Measurements from ENCODE around the gene NANOS3. TPM values are rescaled to one million over a fixed set of nuclear protein-coding genes. Genes with fewer than 3 reads are reported as not detected.
A peak's percentile ranks its signal among the peaks of the same experiment; 100 is the strongest.

NANOS3 gene
- total and polyA plus RNA-seq, 9 of the 15 experiments (the other 6 are each of a cell fraction or from before 2014, with no cell fraction given) = not detected

GRCh38 chr19:13864046-13864666 lies 12.8 kb upstream of the NANOS3 start (continued):
- TF ChIP-seq SLC30A9 (CRISPR knock-in tag; IDR thresholded peaks at IDR 0.05) = no peak
- no peak for TF ChIP-seq ZNF282 (CRISPR knock-in tag; IDR thresholded peaks at IDR 0.05)
- TF ChIP-seq ZNF174 (CRISPR knock-in tag; IDR thresholded peaks at IDR 0.05) = no peak
- no peak for TF ChIP-seq BRCA1 (IDR thresholded peaks at IDR 0.05)
- TF ChIP-seq BRCA1 (CRISPR knock-in tag; IDR thresholded peaks at IDR 0.05) = no peak
- TF ChIP-seq JUN (IDR thresholded peaks at IDR 0.05; ENCODE audit: borderline replicate concordance, low read depth, low read length) = no peak
- TF ChIP-seq JUN (CRISPR knock-in tag; IDR thresholded peaks at IDR 0.05; ENCODE audit: borderline replicate concordance) = no peak

DNA sequence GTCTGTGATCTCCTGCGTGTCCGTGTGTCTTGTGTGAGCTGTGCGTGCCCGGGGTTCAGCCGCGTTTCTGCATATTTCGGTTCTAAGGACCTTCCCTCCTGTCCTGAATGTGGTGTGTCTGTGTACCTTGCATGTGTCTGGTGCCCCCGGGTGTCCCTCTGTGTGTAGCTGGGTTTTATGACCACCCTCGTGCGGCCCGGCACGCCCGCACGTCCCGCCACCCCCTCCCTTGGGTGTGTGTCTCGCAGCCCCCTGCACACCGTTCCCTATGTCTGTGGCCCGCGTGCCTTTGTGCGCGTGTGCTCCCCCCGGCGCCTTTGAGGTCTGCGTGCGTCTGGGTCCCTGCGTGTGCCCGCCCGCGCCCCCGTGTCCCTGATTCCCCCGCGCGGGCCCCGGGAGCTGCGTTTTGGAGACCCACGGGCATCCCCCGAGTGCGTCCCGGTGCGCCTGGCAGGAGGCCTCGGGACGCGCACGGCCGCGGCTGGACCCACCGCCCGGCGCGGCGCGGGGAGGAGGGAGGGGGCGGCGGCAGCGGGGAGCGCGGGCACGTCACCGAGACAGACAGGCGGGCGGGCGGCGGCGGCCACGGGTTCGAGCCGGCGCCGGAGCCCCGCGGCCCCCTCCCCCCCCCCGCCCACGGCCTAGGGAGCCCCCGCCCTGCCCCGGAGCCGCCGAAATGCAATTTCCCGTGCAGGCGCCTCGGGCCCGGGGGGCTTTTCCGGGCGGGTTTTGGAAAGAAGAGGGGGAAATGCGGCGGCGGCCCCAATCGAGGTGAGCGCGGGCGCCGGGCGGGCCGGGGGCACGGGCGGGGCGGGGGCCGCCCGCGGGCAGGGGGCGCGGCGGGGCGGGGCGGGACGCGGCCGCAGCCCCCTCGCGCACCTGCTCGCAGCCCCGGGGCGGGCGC lies 12.0 kb upstream of the NANOS3 start:
- FAIRE-seq = no peak
- H3K27ac ChIP-seq (ENCODE audit: extremely low read depth, low read depth, low read length) = no peak overlapping the region
- CTCF ChIA-PET (ENCODE audit: low intra/inter-chr PET ratio) = no interaction called here
- 57% methylated on average over 12 of the region's 113 CpGs for WGBS (ENCODE audit: insufficient coverage, low coverage, missing lambda C conversion rate)
- no peak overlapping the region for H3K9ac ChIP-seq (ENCODE audit: insufficient read depth in 1 of 2, low read depth in 2 of 2, low read length in 2 of 2)
- in situ Hi-C loops (cut with MboI) (loop anchor here (5.0 kb wide), 2 partner anchors 78 to 258 kb away; no protein-coding TSS in a partner anchor), intact Hi-C loops (cut with micrococcal nuclease) (loop anchor here (5.0 kb wide), 1 partner anchor 38 kb away; no protein-coding TSS in a partner anchor)
- ATAC-seq = no peak
- H3K9me1 ChIP-seq (ENCODE audit: control insufficient read depth, insufficient read depth, low read length) = no peaks in the 10 kb centered on the region
- POLR2A ChIA-PET = interaction anchor here (0.7 kb wide), 1 partner anchor 25 kb away, joined by 3 read pairs; no protein-coding TSS in a partner anchor
- no peak overlapping the region for H2AFZ ChIP-seq (ENCODE audit: low read depth, low read length)
- no TSS peak for BruUV-seq (replicated peaks)
- H3K79me2 ChIP-seq (ENCODE audit: control insufficient read depth, insufficient read depth, low read length) = no peaks in the 10 kb centered on the region
- H3K4me3 ChIP-seq = peak overlapping the region; percentile 11; the same call in 1 of the 2 replicates
- peaks cover 5% of the 10 kb centered on the region; the same call in 1 of the 2 replicates for H4K20me1 ChIP-seq (replicated peaks; ENCODE audit: control insufficient read depth, insufficient read depth, low read length)
- DNase-seq (ENCODE audit: extremely low read depth in 1 of 4, low spot score in 3 of 4) = peak in 2 of 4 experiments; percentile 44 to 46
- no peaks in the 10 kb centered on the region; the same call in 1 of the 2 replicates for H3K9me3 ChIP-seq (replicated peaks; ENCODE audit: control insufficient read depth, insufficient read depth, low read depth, low read length)
- no peak overlapping the region for H3K4me2 ChIP-seq (ENCODE audit: insufficient read depth, low read length)
- no peaks in the 10 kb centered on the region for H3K36me3 ChIP-seq (ENCODE audit: control insufficient read depth, insufficient read depth, low read length)
- no peak for TF ChIP-seq OTX1 (CRISPR knock-in tag; IDR thresholded peaks at IDR 0.05)
- peaks cover 14 to 25% of the 10 kb centered on the region in 2 experiments; a peak in 4 of 5 replicates for H3K27me3 ChIP-seq (ENCODE audit: control insufficient read depth in 2 of 2, insufficient read depth in 2 of 2, low read length in 2 of 2)
- peaks cover 6 to 31% of the 10 kb centered on the region in 2 experiments; a peak in 3 of 5 replicates for H3K4me1 ChIP-seq (replicated peaks in 1 of 2; ENCODE audit: control insufficient read depth in 2 of 2, insufficient read depth in 2 of 2, low read length in 2 of 2)
